Right atrium auricular region (tissue), 2 donors: Measurements from ENCODE around the gene ADGRG6. TPM values are rescaled to one million over a fixed set of nuclear protein-coding genes. Genes with fewer than 3 reads are reported as not detected.

Experiments used
- DNase-seq: peaks from one replicate; pipeline ENCODE4 v3.0.0-alpha.2; 2019; ENCODE audit warnings: low spot score
- H3K27ac ChIP-seq, 2 donors: fragments of 200-600 bp; sonication (generic); 1 replicate in 1 of 2; 2 replicates in 1 of 2; pipeline ENCODE4 v1.5.1; 2016 to 2019
- H3K27me3 ChIP-seq, 2 donors: fragments of 200-600 bp; sonication (generic); one replicate each; pipeline versions ENCODE4 v1.5.1 to v1.6.0; 2017 to 2019
- H3K36me3 ChIP-seq: fragments of 200-600 bp; sonication (generic); one replicate; pipeline ENCODE4 v1.5.1; 2016
- H3K4me1 ChIP-seq, 2 donors: fragments of 200-600 bp; sonication (generic); one replicate each; pipeline versions ENCODE4 v1.5.1 to v1.6.0; 2017 to 2019
- H3K4me3 ChIP-seq, 2 donors: fragments of 200-600 bp; sonication (generic); 1 replicate in 1 of 2; 2 replicates in 1 of 2; pipeline ENCODE4 v1.5.1; 2017 to 2019; ENCODE audit warnings: mild to moderate bottlenecking in 1 of 2, moderate library complexity in 1 of 2
- H3K9me3 ChIP-seq, 2 donors: fragments of 200-600 bp; sonication (generic); one replicate each; pipeline ENCODE4 v1.5.1; 2019
- total RNA-seq, 2 donors: library from RNA; depleted of rRNA; stranded (reverse); fragments of >200 nt; gene quantifications; one replicate each; pipeline ENCODE4 v1.1.0, GENCODE V29; 2016
- TF ChIP-seq, protein P1 (sequence below), 2 donors: fragments of 200-600 bp; sonication (generic); IDR thresholded peaks; one replicate each; pipeline ENCODE4 v1.5.1; 2019; ENCODE audit warnings: antibody characterized with exemption in 2 of 2

The ADGRG6 gene
- total RNA-seq, 2 donors from 2014 or later, result 9.2 to 20.6 TPM

DNA sequence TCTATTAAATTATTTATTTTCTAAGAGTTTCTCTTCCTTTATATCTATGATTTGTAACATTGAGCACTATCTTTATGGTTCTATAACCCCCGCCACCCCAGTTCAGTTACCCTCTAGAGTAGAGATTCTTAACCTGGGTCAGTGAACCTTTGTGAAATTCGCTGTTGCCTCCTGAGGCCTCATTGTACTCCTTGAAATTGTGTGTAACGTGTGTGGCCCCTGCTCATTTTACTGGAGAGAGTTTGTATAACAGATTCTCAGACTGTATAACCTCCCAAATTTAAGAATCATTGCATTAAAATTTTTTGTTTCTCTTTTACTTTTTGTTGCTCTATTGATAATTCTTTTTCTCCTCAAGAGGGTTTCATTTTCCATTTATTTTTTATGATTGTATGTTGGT is 65.3 kb downstream of the ADGRG6 start:
- DNase-seq, result no peak
- no peaks in the 10 kb centered on the region for H3K4me1 ChIP-seq
- TF ChIP-seq, protein P1, sequence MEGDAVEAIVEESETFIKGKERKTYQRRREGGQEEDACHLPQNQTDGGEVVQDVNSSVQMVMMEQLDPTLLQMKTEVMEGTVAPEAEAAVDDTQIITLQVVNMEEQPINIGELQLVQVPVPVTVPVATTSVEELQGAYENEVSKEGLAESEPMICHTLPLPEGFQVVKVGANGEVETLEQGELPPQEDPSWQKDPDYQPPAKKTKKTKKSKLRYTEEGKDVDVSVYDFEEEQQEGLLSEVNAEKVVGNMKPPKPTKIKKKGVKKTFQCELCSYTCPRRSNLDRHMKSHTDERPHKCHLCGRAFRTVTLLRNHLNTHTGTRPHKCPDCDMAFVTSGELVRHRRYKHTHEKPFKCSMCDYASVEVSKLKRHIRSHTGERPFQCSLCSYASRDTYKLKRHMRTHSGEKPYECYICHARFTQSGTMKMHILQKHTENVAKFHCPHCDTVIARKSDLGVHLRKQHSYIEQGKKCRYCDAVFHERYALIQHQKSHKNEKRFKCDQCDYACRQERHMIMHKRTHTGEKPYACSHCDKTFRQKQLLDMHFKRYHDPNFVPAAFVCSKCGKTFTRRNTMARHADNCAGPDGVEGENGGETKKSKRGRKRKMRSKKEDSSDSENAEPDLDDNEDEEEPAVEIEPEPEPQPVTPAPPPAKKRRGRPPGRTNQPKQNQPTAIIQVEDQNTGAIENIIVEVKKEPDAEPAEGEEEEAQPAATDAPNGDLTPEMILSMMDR (IDR thresholded peaks at IDR 0.05), result no peak
- H3K27ac ChIP-seq, result peak overlapping the region in 1 of 2 donors; percentile 51
- no peaks in the 10 kb centered on the region for H3K27me3 ChIP-seq
- no peaks in the 10 kb centered on the region for H3K36me3 ChIP-seq
- no peaks in the 10 kb centered on the region for H3K9me3 ChIP-seq
- no peak overlapping the region for H3K4me3 ChIP-seq

GRCh38 chr6:142367501-142368018 is 65.8 kb downstream of the ADGRG6 start:
- Histone ChIP-seq H3K4me3 (no peak overlapping the region), H3K27ac (peak overlapping the region in 1 of 2 donors; percentile 51), H3K36me3 (no peaks in the 10 kb centered on the region), H3K9me3 (no peaks in the 10 kb centered on the region), H3K27me3 (no peaks in the 10 kb centered on the region), H3K4me1 (no peaks in the 10 kb centered on the region)
- no peak for DNase-seq
- TF ChIP-seq, protein P1 (IDR thresholded peaks at IDR 0.05), result no peak

DNA sequence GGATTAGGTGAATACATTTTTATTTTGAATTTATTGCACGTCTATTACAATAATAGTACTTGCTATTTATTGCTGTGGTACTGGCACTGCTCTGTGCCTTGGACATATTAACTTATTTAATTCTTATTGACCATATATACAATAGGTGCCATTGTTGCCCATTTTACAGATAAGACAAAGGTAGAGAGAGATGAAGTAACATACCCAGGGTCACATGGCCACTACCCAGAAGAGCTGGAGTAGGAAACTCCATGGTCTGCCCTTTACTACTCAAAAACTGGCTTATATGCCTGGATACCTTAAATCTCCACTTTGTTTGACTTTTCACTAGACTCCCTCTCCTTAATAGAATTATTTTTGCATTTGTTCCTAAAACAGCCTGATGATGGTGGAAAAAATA is 67.5 kb downstream of the ADGRG6 start:
- TF ChIP-seq, protein P1 (IDR thresholded peaks at IDR 0.05), result no peak
- no peak overlapping the region for H3K27ac ChIP-seq
- no peaks in the 10 kb centered on the region for H3K4me1 ChIP-seq
- DNase-seq, result no peak
- no peaks in the 10 kb centered on the region for H3K36me3 ChIP-seq
- H3K27me3 ChIP-seq, result no peaks in the 10 kb centered on the region
- H3K4me3 ChIP-seq, result no peak overlapping the region
- H3K9me3 ChIP-seq, result no peaks in the 10 kb centered on the region

DNA sequence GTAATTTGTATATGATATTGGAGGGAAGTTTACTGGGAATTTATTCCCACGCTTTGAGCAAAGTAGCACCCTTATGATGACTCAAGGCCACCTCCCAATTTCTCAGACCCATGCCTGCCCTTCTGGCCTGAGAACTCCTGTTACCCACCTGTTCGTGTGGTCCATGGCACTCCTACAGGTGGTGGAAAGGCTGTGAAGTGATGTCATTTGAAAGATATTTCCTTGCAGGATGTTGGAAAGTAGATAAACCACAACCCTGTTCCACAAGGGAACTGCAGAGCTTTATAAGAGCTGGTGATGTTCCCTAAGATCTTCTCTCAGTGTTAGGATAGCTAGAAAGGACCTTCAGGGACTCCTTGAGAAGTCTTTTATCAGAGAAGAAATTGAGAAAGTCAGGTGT is 70.5 kb downstream of the ADGRG6 start:
- H3K4me3 ChIP-seq, result no peak overlapping the region
- no peaks in the 10 kb centered on the region for H3K27me3 ChIP-seq
- no peaks in the 10 kb centered on the region for H3K36me3 ChIP-seq
- no peaks in the 10 kb centered on the region for H3K9me3 ChIP-seq
- H3K27ac ChIP-seq, result no peak overlapping the region
- DNase-seq, result no peak
- TF ChIP-seq, protein P1 (IDR thresholded peaks at IDR 0.05), result no peak
- no peaks in the 10 kb centered on the region for H3K4me1 ChIP-seq

GRCh38 chr6:142373268-142374090 is 71.7 kb downstream of the ADGRG6 start:
- Histone ChIP-seq H3K27me3 (no peaks in the 10 kb centered on the region), H3K4me1 (peaks cover 0 to 7% of the 10 kb centered on the region in 2 donors), H3K4me3 (no peak overlapping the region), H3K9me3 (no peaks in the 10 kb centered on the region), H3K27ac (no peak overlapping the region), H3K36me3 (no peaks in the 10 kb centered on the region)
- no peak for DNase-seq
- TF ChIP-seq, protein P1 (IDR thresholded peaks at IDR 0.05), result no peak
